GM21423 (cell line): Measurements from ENCODE around the gene LRPAP1.
"Not testable (repeated sequence)": the region's sequence is repeated elsewhere in the genome, so short reads cannot be mapped to it uniquely, and the experiment has no call there.

Experiments used
- ATAC-seq: cut with Tn5 transposase; IDR thresholded peaks from one replicate; pipeline ENCODE4 v1.9.1; 2021; ENCODE audit warnings: mild to moderate bottlenecking, moderate library complexity; ENCODE audit not compliant: unreplicated experiment

The LRPAP1 gene

GRCh38 chr4:3520276-3520675 lies 11.9 kb downstream of the LRPAP1 start:
- no peak for ATAC-seq

DNA sequence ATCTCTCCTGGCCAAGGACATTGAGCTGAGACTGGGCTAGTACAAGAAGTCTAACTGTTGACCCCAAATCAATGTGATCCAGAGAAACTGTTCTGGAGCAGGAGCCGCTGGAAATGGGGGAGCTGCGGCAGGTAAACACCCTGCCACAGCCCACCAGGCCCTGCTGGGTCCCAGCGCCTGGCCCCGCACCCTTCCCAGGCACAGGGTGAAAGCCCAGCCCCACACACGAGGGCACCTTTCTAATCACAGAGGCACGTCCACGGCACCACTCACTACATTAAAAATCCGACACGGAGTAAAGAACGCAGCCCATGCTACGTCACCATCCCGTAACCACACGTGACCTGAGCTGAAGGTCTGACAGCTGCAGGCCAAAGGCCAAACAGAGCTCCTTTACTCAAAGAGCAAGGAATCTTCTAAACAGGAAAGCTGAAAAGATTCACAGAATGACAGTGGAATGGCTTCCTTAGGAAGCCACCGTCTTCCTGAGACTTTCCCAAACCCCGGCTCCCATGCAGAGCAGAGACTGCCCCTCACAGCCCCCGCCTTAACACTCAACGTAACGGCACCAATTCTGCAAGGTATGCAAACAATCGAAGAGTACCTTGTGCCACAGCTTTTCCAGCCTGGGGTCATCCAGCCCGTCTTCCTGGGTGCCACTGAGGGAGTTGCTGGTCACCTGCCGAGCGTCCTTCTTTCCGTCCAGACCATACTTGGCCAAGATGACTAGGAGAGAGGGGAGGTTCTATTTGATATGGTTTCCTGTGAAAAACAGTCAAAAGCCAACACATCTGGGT lies 12.6 kb downstream of the LRPAP1 start:
- no peak for ATAC-seq

GRCh38 chr4:3518941-3519340 lies 13.3 kb downstream of the LRPAP1 start:
- no peak for ATAC-seq

DNA sequence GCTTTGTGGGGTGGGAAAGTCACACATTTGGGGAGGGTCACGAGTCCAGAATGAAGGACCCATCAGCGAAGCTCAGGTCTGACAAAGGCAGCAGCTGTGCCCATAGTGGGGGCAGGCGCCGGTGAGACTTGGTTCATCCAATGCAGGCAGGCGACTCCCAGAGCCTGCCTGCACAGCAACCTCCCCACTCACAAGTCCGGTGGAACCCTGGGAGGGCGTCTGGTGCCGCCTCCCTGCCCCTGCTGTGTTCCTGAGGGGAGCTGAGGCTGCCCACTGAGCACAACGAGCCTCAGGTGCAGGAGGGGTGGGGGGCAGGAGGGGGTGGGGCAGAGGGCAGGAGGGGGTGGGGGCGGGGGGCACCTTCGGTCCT lies 13.7 kb downstream of the LRPAP1 start:
- no peak for ATAC-seq

- no peak for ATAC-seq
These were observed 14.3 kb downstream of the LRPAP1 start for GRCh38 chr4:3517731-3518510.

GRCh38 chr4:3516836-3517730 lies 15.1 kb downstream of the LRPAP1 start:
- ATAC-seq: no peak

DNA sequence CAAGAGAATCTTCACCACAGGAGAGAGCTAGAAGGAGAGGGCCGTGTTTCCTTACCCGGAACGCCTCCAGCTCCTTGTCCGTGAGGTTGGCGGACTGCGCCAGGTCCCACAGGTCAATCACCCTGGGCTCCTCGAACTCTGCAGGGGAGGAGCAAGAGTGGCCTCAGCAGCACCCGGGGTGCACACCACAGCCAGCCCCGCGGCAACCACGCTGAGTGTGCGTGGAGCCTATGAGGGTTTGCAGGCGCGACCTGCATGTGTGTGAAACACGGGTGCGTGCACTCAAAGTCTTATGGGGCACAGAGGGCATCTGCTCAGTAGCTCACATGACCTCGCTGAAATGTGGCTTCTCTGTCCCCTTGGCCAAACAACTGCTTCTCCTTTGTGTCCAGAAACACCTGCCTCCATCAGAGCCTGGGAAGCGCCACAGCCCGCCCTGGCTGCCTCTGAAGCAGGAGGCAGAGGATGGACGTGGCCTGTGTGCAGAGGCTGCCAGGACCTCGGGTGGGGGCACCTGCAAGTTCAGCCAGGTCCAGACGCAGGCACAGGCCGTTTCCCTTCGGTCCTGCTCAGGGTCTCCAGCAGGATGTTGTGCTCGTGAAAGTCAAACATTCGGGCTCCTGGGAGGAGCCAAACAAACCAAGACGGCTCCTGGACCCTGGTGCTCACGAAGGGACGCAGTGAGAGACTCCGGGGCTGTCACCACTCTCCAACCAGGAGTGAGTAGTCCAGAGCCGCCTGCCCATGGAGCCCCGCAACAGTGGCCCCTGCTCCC lies 16.0 kb downstream of the LRPAP1 start:
- no peak for ATAC-seq

DNA sequence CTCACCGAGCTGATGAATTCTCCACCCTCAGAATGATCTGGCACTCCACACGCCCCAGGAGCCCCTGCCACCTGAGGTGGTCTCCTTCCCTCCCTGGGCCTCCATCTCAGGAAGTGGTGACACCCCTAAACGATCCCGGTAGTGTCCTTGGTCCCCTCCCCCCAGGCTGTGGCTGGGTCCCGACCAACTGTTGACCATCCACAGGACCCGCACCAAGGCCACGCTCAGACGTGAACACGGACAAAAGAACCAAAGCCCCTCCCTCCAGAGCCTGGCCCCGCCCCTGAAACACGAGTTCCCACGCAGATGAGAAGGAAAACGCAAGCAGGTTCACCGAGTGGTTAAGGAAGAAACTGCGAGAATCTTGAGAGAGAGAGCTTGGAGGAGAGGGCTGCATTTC lies 16.6 kb downstream of the LRPAP1 start:
- no peak for ATAC-seq

- ATAC-seq: no peak
These were observed 17.3 kb downstream of the LRPAP1 start for GRCh38 chr4:3514806-3515501.

DNA sequence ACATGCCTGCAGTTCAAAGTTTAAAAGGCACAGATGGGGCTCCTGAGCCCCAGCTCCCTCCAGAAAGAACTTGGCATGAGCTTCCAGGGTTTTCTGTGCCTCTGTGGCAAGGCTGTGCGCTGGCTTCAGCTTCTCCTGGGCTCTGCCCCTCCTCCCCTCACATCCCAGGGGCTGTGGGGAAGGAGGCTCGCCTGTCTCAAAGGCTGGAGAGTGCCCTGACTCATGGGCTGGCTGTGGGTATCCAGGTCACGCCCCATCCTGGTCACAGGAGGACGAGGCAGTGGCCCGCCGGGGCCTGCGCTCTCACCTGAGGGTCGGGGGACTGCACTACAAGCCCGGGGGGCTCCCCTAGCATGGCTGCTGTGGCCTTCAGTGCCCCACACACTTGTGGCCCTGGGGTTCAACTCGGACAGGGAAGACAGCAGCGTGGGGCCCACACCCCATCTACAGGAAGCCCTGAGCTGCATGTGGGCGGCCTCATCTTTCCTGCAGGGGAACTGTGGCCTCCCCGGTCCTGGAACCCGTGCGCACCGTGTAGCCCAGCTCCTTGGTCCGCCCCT lies 17.9 kb downstream of the LRPAP1 start:
- ATAC-seq: no peak

DNA sequence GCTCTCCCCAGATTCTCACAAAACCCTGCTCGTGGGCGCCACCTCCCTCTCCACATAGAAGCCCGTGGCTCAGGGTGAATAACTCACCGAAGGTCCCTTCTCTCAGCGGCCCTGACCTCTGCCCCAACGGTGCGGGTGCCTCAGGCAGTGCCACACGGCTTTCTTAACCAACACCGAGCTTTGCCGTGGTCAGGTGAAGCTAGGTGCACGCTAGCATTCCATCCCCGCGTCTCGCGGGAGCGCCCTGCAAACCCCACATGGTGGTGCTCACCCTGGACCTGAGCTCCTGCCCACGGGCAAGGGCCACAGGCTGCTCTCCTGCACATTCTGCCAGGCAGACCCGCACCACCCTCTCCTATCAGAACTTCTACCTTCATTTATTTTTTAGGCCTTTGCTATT lies 18.4 kb downstream of the LRPAP1 start:
- ATAC-seq: no peak

GRCh38 chr4:3512719-3513118 lies 19.5 kb downstream of the LRPAP1 start:
- ATAC-seq: no peak

DNA sequence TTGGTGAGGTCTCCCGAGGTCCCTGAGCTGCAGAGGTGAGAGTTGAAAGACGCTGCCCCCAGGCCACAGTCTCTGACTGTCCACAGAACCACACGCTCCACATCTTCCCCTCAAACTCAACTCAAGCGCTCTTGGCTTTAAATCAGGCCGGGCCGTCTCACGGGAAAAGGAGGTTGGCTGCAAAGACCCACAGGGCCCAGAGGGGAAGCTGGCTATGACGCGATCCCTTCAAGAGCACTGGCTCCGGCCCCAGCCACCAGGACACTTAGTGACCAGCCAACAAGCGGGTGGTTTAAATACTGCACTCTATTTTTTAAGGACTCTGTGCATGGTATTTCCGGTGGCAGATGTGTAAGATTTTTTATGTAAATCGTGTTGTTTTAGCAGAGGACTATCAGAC lies 19.9 kb downstream of the LRPAP1 start:
- no peak for ATAC-seq

DNA sequence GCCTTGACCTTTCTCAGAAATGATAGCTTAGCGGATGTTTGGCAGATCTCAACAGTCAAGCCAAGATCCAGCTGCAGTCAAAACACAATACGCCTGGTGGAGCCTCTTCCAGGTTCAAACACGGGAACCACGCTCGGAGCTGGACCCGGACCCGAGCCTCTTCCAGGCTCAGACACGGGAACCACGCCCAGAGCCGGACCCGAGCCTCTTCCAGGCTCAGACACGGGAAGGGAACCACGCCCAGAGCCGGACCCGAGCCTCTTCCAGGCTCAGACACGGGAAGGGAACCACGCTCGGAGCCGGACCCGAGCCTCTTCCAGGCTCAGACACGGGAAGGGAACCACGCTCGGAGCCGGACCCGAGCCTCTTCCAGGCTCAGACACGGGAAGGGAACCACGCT lies 20.6 kb downstream of the LRPAP1 start:
- ATAC-seq: not testable (repeated sequence)

GRCh38 chr4:3511187-3511586 lies 21.0 kb downstream of the LRPAP1 start:
- ATAC-seq: no peak

- ATAC-seq: no peak
These were observed 21.7 kb downstream of the LRPAP1 start for GRCh38 chr4:3510481-3510880.

GRCh38 chr4:3508542-3508941 lies 23.7 kb downstream of the LRPAP1 start:
- no peak for ATAC-seq

GRCh38 chr4:3505231-3505630 lies 27.0 kb downstream of the LRPAP1 start:
- no peak for ATAC-seq
